ENCODE measurements around the gene CCNL1. TPM values are rescaled to one million over a fixed set of nuclear protein-coding genes. Genes with fewer than 3 reads are reported as not detected.

The CCNL1 gene
- total RNA-seq, 2 experiments from 2014 or later: 257 TPM

DNA sequence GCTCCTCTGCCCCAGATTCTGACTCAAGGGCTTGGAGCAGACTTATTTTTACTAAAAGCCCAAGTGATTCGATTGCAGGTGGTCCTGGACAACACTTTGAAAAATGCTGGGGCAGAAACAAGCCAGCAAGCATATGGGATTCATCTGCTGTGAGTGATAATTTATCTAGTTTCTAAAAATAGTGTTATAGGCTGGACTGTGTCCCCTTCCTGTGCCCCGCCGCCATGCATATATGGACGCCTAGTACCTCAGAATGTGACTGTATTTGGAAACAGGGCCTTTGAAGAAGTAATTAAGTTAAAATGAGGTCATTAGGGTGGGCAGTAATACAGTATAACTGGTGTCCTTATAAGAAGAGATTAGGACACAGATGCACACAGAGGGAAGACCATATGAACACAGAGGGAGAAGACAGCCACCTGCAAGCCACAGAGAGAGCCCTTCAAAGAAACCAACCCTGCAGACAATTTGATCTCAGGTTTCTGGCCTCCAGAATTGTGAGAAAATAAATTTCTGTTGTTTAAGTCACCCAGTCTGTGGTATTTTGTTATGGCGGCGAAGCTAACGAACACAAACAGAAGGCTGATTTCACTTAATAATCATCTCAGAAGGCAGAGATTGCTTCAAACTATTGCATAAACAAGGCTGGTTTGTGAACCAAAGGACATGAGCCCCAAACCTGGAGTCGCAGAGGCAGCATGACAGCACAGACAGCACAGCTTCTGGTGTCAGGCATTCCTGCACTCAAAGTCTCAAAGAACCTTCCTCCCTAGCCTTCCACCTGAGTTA, 59.1 kb downstream of the CCNL1 start:
- Mint-ChIP-seq H3K27ac (no peak overlapping the region), H3K27me3 (ENCODE audit: low read depth) (no peaks in the 10 kb centered on the region), H3K4me1 (ENCODE audit: low read depth) (peaks cover 36% of the 10 kb centered on the region), H3K36me3 (ENCODE audit: low read depth) (peaks cover 1% of the 10 kb centered on the region), H3K4me3 (no peak overlapping the region), H3K9me3 (ENCODE audit: insufficient read depth) (no peaks in the 10 kb centered on the region)
- no peak for ATAC-seq
- ChIA-PET CTCF (interaction anchor here (1.2 to 13.3 kb wide), 2 partner anchors 10 to 15 kb away, joined by 3 to 78 read pairs; no protein-coding TSS in a partner anchor), POLR2A (no interaction called here)
- DNase-seq: no peak

DNA sequence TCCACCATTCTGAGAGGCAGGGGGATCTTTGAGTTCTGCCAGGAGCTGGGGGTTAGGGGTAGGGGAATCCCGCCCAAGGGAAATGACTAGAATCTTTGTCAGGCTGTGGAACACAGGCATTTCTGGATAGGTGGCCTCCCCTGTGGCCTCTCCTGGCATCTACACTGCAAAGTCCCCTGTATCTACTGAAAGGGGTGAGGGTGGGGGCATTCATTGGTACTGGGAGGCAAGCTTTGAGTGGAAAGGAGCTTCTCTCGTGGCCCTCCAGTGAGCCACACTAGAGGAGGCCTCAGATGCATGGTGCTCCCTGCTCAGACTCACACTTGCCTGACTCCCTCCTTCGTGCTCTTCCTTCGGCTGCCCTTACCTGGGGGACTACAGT, 59.9 kb downstream of the CCNL1 start:
- no peaks in the 10 kb centered on the region for H3K9me3 Mint-ChIP-seq (ENCODE audit: insufficient read depth)
- peaks cover 1% of the 10 kb centered on the region for H3K36me3 Mint-ChIP-seq (ENCODE audit: low read depth)
- no peak overlapping the region for H3K4me3 Mint-ChIP-seq
- H3K27me3 Mint-ChIP-seq (ENCODE audit: low read depth): no peaks in the 10 kb centered on the region
- ATAC-seq (no peak), DNase-seq (no peak)
- ChIA-PET POLR2A (no interaction called here), CTCF (interaction anchor here (0.9 to 13.3 kb wide), 3 partner anchors 9 to 37 kb away, joined by 3 to 78 read pairs (median 3); no protein-coding TSS in a partner anchor)
- no peak overlapping the region for H3K27ac Mint-ChIP-seq
- peaks cover 31% of the 10 kb centered on the region for H3K4me1 Mint-ChIP-seq (ENCODE audit: low read depth)

DNA sequence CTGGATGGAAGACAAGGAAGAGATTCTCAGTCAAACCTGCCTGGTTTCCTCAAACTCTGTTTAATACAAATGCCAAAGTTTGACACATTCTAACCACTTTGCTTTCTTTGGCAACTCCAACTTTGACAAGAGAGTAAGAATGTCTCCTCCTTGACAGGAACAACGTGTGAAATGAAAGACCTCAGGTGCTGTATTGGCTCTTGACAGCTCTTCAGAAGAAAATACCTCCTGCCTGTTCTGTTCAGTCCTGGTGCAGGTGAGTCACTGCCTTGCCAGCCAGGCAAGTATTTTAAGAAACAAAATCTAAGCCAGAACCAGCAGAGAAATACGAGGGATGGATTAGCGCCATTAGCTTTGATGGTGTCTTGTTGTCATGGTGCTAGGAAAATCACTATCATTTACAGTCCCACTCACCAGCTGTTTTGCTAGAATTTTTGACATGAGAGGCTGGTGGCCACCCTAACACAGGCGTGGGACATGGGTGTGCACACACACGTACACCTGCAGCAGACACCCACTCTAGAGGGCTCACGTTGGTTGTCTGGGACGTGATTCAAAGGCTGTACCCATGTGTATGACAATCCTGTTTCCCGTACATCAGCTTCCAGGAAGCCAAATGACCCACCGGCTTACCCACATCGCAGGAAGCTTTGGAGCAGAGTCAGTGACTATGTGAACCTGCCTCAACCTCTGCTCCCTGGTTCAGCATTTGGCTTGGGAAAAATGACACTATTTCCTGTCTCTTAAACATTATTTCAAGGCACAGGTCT, 60.4 kb downstream of the CCNL1 start:
- CTCF ChIA-PET: interaction anchor here (0.8 to 13.3 kb wide), 8 partner anchors 9 to 38 kb away, joined by 3 to 78 read pairs (median 5); no protein-coding TSS in a partner anchor
- no peak for DNase-seq
- no peak overlapping the region for H3K27ac Mint-ChIP-seq
- no peak for ATAC-seq
- H3K36me3 Mint-ChIP-seq (ENCODE audit: low read depth): peaks cover 1% of the 10 kb centered on the region
- H3K27me3 Mint-ChIP-seq (ENCODE audit: low read depth): no peaks in the 10 kb centered on the region
- POLR2A ChIA-PET: interaction anchor here (0.9 kb wide), 1 partner anchor 10 kb away, joined by 6 read pairs; no protein-coding TSS in a partner anchor
- no peaks in the 10 kb centered on the region for H3K9me3 Mint-ChIP-seq (ENCODE audit: insufficient read depth)
- H3K4me1 Mint-ChIP-seq (ENCODE audit: low read depth): peaks cover 25% of the 10 kb centered on the region
- no peak overlapping the region for H3K4me3 Mint-ChIP-seq

DNA sequence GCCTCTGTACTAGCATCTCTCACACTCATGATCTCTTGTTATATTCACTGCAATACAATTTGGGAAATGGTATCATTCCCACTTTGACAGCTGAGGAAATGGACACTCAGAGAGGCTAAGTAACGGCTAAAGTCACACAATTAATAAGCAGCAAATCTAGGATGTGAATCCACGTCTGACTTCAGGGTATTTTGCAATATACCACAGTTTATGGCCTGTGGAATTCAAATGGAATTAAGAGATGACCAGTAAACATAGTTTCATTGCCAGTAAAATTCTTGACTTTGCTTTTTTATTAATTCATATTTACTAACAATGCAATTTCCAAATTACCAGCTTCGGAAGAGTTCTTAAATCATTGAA, 61.1 kb downstream of the CCNL1 start:
- H3K4me3 Mint-ChIP-seq: no peak overlapping the region
- DNase-seq (no peak), ATAC-seq (no peak)
- H3K36me3 Mint-ChIP-seq (ENCODE audit: low read depth): peaks cover 1% of the 10 kb centered on the region
- CTCF ChIA-PET: interaction anchor here (0.8 to 13.3 kb wide), 7 partner anchors 8 to 39 kb away, joined by 3 to 78 read pairs (median 6); no protein-coding TSS in a partner anchor
- no peaks in the 10 kb centered on the region for H3K9me3 Mint-ChIP-seq (ENCODE audit: insufficient read depth)
- H3K27me3 Mint-ChIP-seq (ENCODE audit: low read depth): no peaks in the 10 kb centered on the region
- H3K4me1 Mint-ChIP-seq (ENCODE audit: low read depth): peaks cover 18% of the 10 kb centered on the region
- H3K27ac Mint-ChIP-seq: no peak overlapping the region
- POLR2A ChIA-PET: interaction anchor here (0.9 kb wide), 1 partner anchor 10 kb away, joined by 6 read pairs; no protein-coding TSS in a partner anchor

DNA sequence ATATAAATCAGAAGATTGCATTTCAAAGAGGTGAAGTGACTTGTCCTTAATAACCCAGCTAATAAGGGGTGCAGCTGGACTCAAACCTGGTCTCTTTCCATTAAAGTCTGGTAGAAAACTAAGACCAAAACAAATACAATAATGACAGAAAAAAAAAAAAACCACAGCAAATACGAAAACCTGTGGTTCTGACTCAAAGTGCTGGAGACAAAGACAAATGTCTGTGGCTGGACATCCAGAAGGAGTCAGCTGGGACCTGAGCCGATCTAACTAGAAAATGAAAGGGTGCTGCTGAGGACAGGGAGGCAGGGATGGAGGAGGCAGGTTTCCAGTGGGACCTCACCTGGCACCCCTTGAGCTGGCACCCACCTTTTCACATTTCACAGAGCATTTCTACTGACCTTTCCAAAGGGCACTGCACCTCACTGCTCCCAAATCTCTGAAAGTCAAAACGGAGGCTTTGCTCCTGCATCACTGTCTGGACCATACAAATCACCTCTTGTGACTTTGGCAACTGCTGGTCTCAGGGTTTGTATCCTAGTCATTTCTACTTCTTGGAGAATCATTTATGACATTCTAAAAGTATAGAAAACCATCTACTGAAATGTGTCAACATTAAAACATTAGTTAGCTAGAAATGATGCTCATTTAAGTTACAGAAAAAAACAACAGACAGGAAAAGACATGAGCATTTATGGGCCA, 61.7 kb downstream of the CCNL1 start:
- POLR2A ChIA-PET: interaction anchor here (0.8 kb wide), 1 partner anchor 9 kb away, joined by 5 read pairs; no protein-coding TSS in a partner anchor
- Mint-ChIP-seq H3K36me3 (ENCODE audit: low read depth) (peaks cover 1% of the 10 kb centered on the region), H3K9me3 (ENCODE audit: insufficient read depth) (no peaks in the 10 kb centered on the region), H3K4me1 (ENCODE audit: low read depth) (peaks cover 14% of the 10 kb centered on the region), H3K27me3 (ENCODE audit: low read depth) (no peaks in the 10 kb centered on the region), H3K4me3 (no peak overlapping the region), H3K27ac (no peak overlapping the region)
- ATAC-seq: no peak
- CTCF ChIA-PET: interaction anchor here (0.8 to 13.3 kb wide), 6 partner anchors 8 to 39 kb away, joined by 3 to 78 read pairs (median 6); no protein-coding TSS in a partner anchor
- no peak for DNase-seq
